ENCODE measurements around the gene CDK12. TPM values are rescaled to one million over a fixed set of nuclear protein-coding genes. Genes with fewer than 3 reads are reported as not detected.

The CDK12 gene
- total RNA-seq, 2 donors from 2014 or later: 17.4 to 25.1 TPM

- no peak overlapping the region for H3K27ac ChIP-seq
- H3K36me3 ChIP-seq (replicated peaks in 1 of 2; ENCODE audit: insufficient read depth in 1 of 2, low read depth in 2 of 2): peaks cover 0 to 37% of the 10 kb centered on the region in 2 donors
- H3K27me3 ChIP-seq: no peaks in the 10 kb centered on the region
- no peak for ATAC-seq
- no peaks in the 10 kb centered on the region for H3K9me3 ChIP-seq
- DNase-seq: no peak
- intact Hi-C loops (cut with DNase I): no loop called here
- no peak for TF ChIP-seq POLR2A (IDR thresholded peaks at IDR 0.05)
- TF ChIP-seq CTCF (IDR thresholded peaks at IDR 0.05): no peak
- H3K4me1 ChIP-seq: no peaks in the 10 kb centered on the region
- no peak overlapping the region for H3K4me3 ChIP-seq
- 91 to 94% methylated on average over 5 of the region's 5 CpGs for WGBS, 2 donors
Measured at GRCh38 chr17:39513915-39514314, 52.6 kb downstream of the CDK12 start.

- ATAC-seq (no peak), DNase-seq (no peak)
Measured at GRCh38 chr17:39517224-39517623, 55.9 kb downstream of the CDK12 start.

GRCh38 chr17:39525801-39526506, 64.7 kb downstream of the CDK12 start:
- no peak overlapping the region for H3K27ac ChIP-seq
- H3K27me3 ChIP-seq: no peaks in the 10 kb centered on the region
- peaks cover 6 to 48% of the 10 kb centered on the region in 2 donors for H3K36me3 ChIP-seq (replicated peaks in 1 of 2; ENCODE audit: insufficient read depth in 1 of 2, low read depth in 2 of 2)
- 70 to 81% methylated on average over 4 to 6 of the region's 6 CpGs for WGBS, 2 donors
- no peaks in the 10 kb centered on the region for H3K4me1 ChIP-seq
- no peaks in the 10 kb centered on the region for H3K9me3 ChIP-seq
- no peak overlapping the region for H3K4me3 ChIP-seq
- ATAC-seq: no peak
- TF ChIP-seq CTCF (IDR thresholded peaks at IDR 0.05): no peak
- no peak for TF ChIP-seq POLR2A (IDR thresholded peaks at IDR 0.05)
- no peak for DNase-seq
- intact Hi-C loops (cut with DNase I): no loop called here

More at GRCh38 chr17:39517224-39517623, 55.9 kb downstream of the CDK12 start:
- TF ChIP-seq POLR2A (IDR thresholded peaks at IDR 0.05): no peak
- TF ChIP-seq CTCF (IDR thresholded peaks at IDR 0.05): no peak
- intact Hi-C loops (cut with DNase I): no loop called here
- Histone ChIP-seq H3K36me3 (replicated peaks in 1 of 2; ENCODE audit: insufficient read depth in 1 of 2, low read depth in 2 of 2) (peaks cover 0 to 50% of the 10 kb centered on the region in 2 donors), H3K4me3 (no peak overlapping the region), H3K27ac (no peak overlapping the region), H3K27me3 (no peaks in the 10 kb centered on the region), H3K9me3 (no peaks in the 10 kb centered on the region), H3K4me1 (no peaks in the 10 kb centered on the region)
- WGBS, 2 donors: 67 to 80% methylated on average over 7 of the region's 7 CpGs

- ATAC-seq (no peak), DNase-seq (peak in 1 of 4 donors; percentile 8)
- no peak for TF ChIP-seq POLR2A (IDR thresholded peaks at IDR 0.05)
- TF ChIP-seq CTCF (IDR thresholded peaks at IDR 0.05): peak; percentile 11 to 54 (median 47)
- intact Hi-C loops (cut with DNase I): no loop called here
- no peak overlapping the region for H3K4me3 ChIP-seq
- peaks cover 6 to 47% of the 10 kb centered on the region in 2 donors for H3K36me3 ChIP-seq (replicated peaks in 1 of 2; ENCODE audit: insufficient read depth in 1 of 2, low read depth in 2 of 2)
- no peaks in the 10 kb centered on the region for H3K9me3 ChIP-seq
- 84 to 90% methylated on average over 7 of the region's 7 CpGs for WGBS, 2 donors
- no peak overlapping the region for H3K27ac ChIP-seq
- H3K27me3 ChIP-seq: no peaks in the 10 kb centered on the region
- H3K4me1 ChIP-seq: no peaks in the 10 kb centered on the region
Measured at GRCh38 chr17:39527220-39527813, 66.0 kb downstream of the CDK12 start.

Data from body of pancreas (tissue), 4 donors.